Esophagus muscularis mucosa (tissue), 4 donors: ENCODE results near the gene POLR3A. TPM values are rescaled to one million over a fixed set of nuclear protein-coding genes. Genes with fewer than 3 reads are reported as not detected.
A peak's percentile ranks its signal among the peaks of the same experiment; 100 is the strongest.

Experiments
- DNase-seq: peaks from one replicate; pipeline ENCODE4 v3.0.0-alpha.2; 2017; ENCODE audit errors: extremely low spot score
- H3K27ac ChIP-seq, 4 donors: fragments of 200-600 bp; sonication (generic); replicated peaks in 1 of 4; 1 replicate in 3 of 4; 2 replicates in 1 of 4; pipeline ENCODE4 v1.5.1; 2016 to 2019; ENCODE audit warnings: mild to moderate bottlenecking in 1 of 4
- H3K27me3 ChIP-seq, 4 donors: fragments of 200-600 bp; sonication (generic); one replicate each; pipeline versions ENCODE4 v1.5.1 to v1.6.0; 2016 to 2019
- H3K36me3 ChIP-seq, 4 donors: fragments of 200-600 bp; sonication (generic); one replicate each; pipeline ENCODE4 v1.5.1; 2016 to 2019
- H3K4me1 ChIP-seq, 4 donors: fragments of 200-600 bp; sonication (generic); one replicate each; pipeline ENCODE4 v1.5.1; 2016 to 2019
- H3K4me3 ChIP-seq, 4 donors: fragments of 200-600 bp; sonication (generic); 1 replicate in 2 of 4; 2 replicates in 2 of 4; pipeline ENCODE4 v1.5.1; 2016 to 2019; ENCODE audit warnings: mild to moderate bottlenecking in 4 of 4, moderate library complexity in 1 of 4
- H3K9me3 ChIP-seq, 4 donors: fragments of 200-600 bp; sonication (generic); 1 replicate in 3 of 4; 2 replicates in 1 of 4; pipeline ENCODE4 v1.5.1; 2016 to 2019
- EP300 ChIP-seq: sonication (generic); formaldehyde crosslinking; IDR thresholded peaks from one replicate; pipeline ENCODE4 v1.6.1; 2017; ENCODE audit warnings: antibody characterized with exemption
- POLR2A ChIP-seq: fragments of 450-650 bp; IDR thresholded peaks from one replicate; pipeline ENCODE4 v1.6.1; 2017; ENCODE audit warnings: antibody characterized with exemption, moderate library complexity, mild to moderate bottlenecking, low read depth
- POLR2AphosphoS5 ChIP-seq, 2 donors: sonication (generic); formaldehyde crosslinking; IDR thresholded peaks; one replicate each; pipeline ENCODE4 v1.6.1; 2017; ENCODE audit warnings: antibody characterized with exemption in 2 of 2
- WGBS: methylation state at CpG from one replicate; pipeline ENCODE4 v1.1.5; 2018; 5-methylcytosine and 5-hydroxymethylcytosine counted together
- intact Hi-C: fragments of 100-400 bp; cut with DNase I; formaldehyde crosslinking; loops from one replicate; pipeline ENCODE4 v1.15.1; 2023
- total RNA-seq, 4 donors: library from RNA; depleted of rRNA; stranded (reverse); fragments of >200 nt; gene quantifications; one replicate each; pipeline versions ENCODE4 v1.1.0 to v1.2.1, GENCODE V29; 2016
- TF ChIP-seq, protein P1 (sequence below), 3 experiments: fragments of 200-600 bp in 2 of 3; fragments of 450-650 bp in 1 of 3; sonication (generic) in 2 of 3; IDR thresholded peaks; one replicate each; pipeline ENCODE4 v1.5.1; 2017 to 2019; ENCODE audit warnings: antibody characterized with exemption in 3 of 3, mild to moderate bottlenecking in 2 of 3, moderate library complexity in 1 of 3

Gene POLR3A
- total RNA-seq, 4 donors from 2014 or later = 9.3 to 12.8 (median 9.9) TPM

- no peak for DNase-seq
- peak overlapping the region; percentile 75 to 91 (median 84) for H3K27ac ChIP-seq
- H3K9me3 ChIP-seq = no peaks in the 10 kb centered on the region
- H3K4me1 ChIP-seq = peaks cover 20 to 36% (median 33%) of the 10 kb centered on the region in 4 donors
- 38% methylated on average over 32 of the region's 36 CpGs for WGBS
- peak overlapping the region; percentile 77 to 96 (median 88) for H3K4me3 ChIP-seq
- H3K36me3 ChIP-seq = peaks cover 22 to 28% (median 27%) of the 10 kb centered on the region in 4 donors
- no peaks in the 10 kb centered on the region for H3K27me3 ChIP-seq
- no peak for TF ChIP-seq POLR2AphosphoS5 (IDR thresholded peaks at IDR 0.05)
- TF ChIP-seq POLR2A = no peak
- TF ChIP-seq, protein P1, sequence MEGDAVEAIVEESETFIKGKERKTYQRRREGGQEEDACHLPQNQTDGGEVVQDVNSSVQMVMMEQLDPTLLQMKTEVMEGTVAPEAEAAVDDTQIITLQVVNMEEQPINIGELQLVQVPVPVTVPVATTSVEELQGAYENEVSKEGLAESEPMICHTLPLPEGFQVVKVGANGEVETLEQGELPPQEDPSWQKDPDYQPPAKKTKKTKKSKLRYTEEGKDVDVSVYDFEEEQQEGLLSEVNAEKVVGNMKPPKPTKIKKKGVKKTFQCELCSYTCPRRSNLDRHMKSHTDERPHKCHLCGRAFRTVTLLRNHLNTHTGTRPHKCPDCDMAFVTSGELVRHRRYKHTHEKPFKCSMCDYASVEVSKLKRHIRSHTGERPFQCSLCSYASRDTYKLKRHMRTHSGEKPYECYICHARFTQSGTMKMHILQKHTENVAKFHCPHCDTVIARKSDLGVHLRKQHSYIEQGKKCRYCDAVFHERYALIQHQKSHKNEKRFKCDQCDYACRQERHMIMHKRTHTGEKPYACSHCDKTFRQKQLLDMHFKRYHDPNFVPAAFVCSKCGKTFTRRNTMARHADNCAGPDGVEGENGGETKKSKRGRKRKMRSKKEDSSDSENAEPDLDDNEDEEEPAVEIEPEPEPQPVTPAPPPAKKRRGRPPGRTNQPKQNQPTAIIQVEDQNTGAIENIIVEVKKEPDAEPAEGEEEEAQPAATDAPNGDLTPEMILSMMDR (IDR thresholded peaks at IDR 0.05) = no peak
- TF ChIP-seq EP300 = no peak
- intact Hi-C loops = no loop called here
Measured at GRCh38 chr10:78028438-78029268, 662 bp downstream of the POLR3A start.

DNA sequence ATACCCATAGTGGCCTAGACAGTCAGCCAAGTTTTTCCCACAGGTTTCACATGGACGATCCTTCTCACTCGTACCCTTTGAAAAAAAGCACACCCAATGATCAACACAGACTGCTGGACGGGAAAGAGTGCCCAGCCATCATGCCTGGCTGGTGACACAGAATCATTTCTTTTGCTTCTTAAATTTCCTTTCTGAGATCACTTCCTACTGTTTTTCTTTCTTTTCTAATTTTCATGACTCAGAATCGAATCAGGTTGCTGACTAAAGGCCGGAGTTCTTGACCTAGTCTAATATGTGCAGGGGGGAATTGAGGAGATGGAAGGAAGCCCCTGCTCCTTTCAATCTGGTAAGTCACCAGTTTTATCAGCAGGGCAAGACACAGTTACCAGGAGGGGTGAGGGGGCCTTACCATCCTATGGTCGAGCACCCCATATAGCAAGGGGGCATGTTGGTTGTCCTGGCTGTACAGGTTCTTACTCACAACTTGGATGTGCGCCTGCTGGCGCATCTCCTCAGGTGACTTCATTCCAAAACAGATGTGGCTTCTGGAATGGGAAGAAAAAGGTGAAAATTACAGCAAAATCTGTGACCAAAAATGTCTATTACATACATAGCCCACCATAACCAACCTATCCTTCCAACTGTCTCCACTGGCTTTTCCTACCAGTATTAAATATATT is 3.5 kb downstream of the POLR3A start:
- intact Hi-C loops = no loop called here
- Histone ChIP-seq H3K4me1 (peaks cover 16 to 33% (median 28%) of the 10 kb centered on the region in 4 donors), H3K9me3 (no peaks in the 10 kb centered on the region), H3K4me3 (no peak overlapping the region), H3K27me3 (no peaks in the 10 kb centered on the region), H3K36me3 (peaks cover 47 to 57% (median 55%) of the 10 kb centered on the region in 4 donors), H3K27ac (no peak overlapping the region)
- no peak for TF ChIP-seq EP300
- TF ChIP-seq POLR2A = no peak
- TF ChIP-seq, protein P1 (IDR thresholded peaks at IDR 0.05) = no peak
- DNase-seq = no peak
- 85% methylated on average over 8 of the region's 8 CpGs for WGBS

DNA sequence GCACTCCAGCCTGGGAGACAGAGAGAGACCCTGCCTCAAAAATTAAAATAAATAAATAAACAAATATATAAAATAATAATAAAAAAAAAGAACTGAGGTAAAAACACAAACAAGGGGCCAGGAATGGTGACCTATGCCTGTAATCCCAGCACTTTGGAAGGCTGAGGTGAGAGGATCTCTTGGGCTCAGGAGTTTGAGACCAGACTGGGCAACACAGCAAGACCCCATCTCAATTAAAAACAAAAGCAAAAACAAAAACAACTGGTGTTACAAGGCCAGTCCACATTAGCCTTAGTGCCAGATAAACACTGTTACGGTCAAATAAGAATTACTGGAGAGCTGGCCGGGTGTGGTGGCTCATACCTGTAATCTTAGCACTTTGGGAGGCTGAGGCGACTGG is 5.6 kb downstream of the POLR3A start:
- H3K4me1 ChIP-seq = peaks cover 9 to 25% (median 19%) of the 10 kb centered on the region in 4 donors
- no peak overlapping the region for H3K4me3 ChIP-seq
- H3K27ac ChIP-seq = no peak overlapping the region
- H3K9me3 ChIP-seq = no peaks in the 10 kb centered on the region
- DNase-seq = no peak
- intact Hi-C loops = no loop called here
- H3K27me3 ChIP-seq = no peaks in the 10 kb centered on the region
- no peak for TF ChIP-seq POLR2AphosphoS5 (IDR thresholded peaks at IDR 0.05)
- no peak for TF ChIP-seq EP300
- TF ChIP-seq POLR2A = no peak
- TF ChIP-seq, protein P1 (IDR thresholded peaks at IDR 0.05) = no peak
- H3K36me3 ChIP-seq = peaks cover 66 to 77% (median 76%) of the 10 kb centered on the region in 4 donors
- 95% methylated on average over 3 of the region's 3 CpGs for WGBS

DNA sequence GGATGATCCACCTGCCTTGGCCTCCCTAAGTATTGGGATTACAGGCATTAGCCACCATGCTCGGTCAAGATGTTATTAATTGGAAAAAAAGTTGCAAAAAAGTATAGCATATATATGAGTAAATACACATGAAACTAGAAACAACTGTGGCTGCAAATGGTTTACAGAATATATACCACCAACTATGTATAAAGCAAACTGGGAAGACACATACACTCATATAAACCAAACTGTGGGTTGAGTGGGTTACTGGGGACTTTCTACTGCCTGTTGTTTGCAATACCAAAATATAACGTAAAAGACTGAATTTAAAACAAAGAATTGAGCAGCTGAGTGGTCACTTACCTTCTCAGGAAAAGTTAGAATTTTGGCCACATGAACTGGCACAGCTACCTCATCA is 8.1 kb downstream of the POLR3A start:
- TF ChIP-seq POLR2AphosphoS5 (IDR thresholded peaks at IDR 0.05) (no peak), POLR2A (no peak), EP300 (no peak)
- TF ChIP-seq, protein P1 (IDR thresholded peaks at IDR 0.05) = no peak
- H3K27ac ChIP-seq = no peak overlapping the region
- H3K27me3 ChIP-seq = no peaks in the 10 kb centered on the region
- no peak for DNase-seq
- intact Hi-C loops = no loop called here
- WGBS = 95% methylated on average over 2 of the region's 2 CpGs
- H3K4me1 ChIP-seq = no peaks in the 10 kb centered on the region
- peaks cover 91 to 100% (median 100%) of the 10 kb centered on the region in 4 donors for H3K36me3 ChIP-seq
- no peak overlapping the region for H3K4me3 ChIP-seq
- no peaks in the 10 kb centered on the region for H3K9me3 ChIP-seq
